Measurements from ENCODE around the gene TLK2. TPM values are rescaled to one million over a fixed set of nuclear protein-coding genes. Genes with fewer than 3 reads are reported as not detected.
"Not testable (repeated sequence)": the region's sequence is repeated elsewhere in the genome, so short reads cannot be mapped to it uniquely, and the experiment has no call there.

The TLK2 gene
- total RNA-seq, 1 donor from 2014 or later = 57.0 TPM

DNA sequence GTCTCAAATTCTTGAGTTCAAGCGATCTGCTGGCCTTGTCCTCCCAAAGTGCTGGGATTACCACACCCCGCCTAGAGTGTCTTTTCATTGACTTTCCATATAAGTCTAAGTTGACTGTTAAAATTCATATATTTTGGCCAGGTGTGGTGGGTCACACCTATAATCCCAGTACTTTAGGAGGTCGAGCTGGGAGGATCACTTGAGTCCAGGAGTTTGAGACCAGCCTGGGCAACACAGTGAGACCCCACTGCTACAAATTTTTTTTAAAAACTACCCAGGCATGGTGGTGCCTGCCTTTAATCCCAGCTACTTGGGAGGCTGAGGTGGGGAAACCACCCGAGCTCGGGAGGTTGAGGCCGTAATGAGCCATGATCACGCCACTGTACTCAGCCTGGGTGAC lies 127.0 kb downstream of the TLK2 start:
- peaks cover 77% of the 10 kb centered on the region for H3K36me3 Mint-ChIP-seq (ENCODE audit: low read depth)
- H3K27ac Mint-ChIP-seq = no peak overlapping the region
- H3K4me3 Mint-ChIP-seq = no peak overlapping the region
- H3K27me3 Mint-ChIP-seq = no peaks in the 10 kb centered on the region
- DNase-seq (no peak), ATAC-seq (ENCODE audit: low read depth) (no peak)
- CTCF ChIA-PET = no interaction called here
- peaks cover 5% of the 10 kb centered on the region for H3K4me1 Mint-ChIP-seq
- TF ChIP-seq CTCF (IDR thresholded peaks at IDR 0.05) = no peak
- no peaks in the 10 kb centered on the region for H3K9me3 Mint-ChIP-seq
- POLR2A ChIA-PET = no interaction called here
- intact Hi-C loops (cut with micrococcal nuclease) = no loop called here

DNA sequence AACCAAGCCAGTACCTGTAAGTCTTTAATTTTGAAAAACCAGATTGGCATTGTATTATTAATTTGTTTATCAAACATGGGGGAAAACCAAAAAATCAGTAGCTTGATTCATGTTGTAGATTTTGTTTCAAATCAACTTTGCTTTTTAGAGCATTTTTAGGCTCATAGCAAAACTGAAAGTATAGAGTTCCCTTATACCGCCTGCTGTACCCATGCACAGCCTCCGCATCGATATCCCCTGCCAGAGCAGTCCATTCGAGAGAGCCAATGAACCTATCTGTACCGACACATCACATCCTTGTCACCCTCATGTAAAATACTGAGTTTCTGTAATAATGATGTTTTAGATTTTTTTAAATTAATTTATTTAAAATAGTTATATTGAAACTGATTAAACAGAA lies 132.7 kb downstream of the TLK2 start:
- POLR2A ChIA-PET = no interaction called here
- intact Hi-C loops (cut with micrococcal nuclease) = no loop called here
- ATAC-seq (ENCODE audit: low read depth) = peak; percentile 78
- no peaks in the 10 kb centered on the region for H3K9me3 Mint-ChIP-seq
- H3K4me3 Mint-ChIP-seq = peak overlapping the region; percentile 12
- TF ChIP-seq CTCF (IDR thresholded peaks at IDR 0.05) = no peak
- no peak for DNase-seq
- H3K27me3 Mint-ChIP-seq = no peaks in the 10 kb centered on the region
- CTCF ChIA-PET = interaction anchor here (0.6 kb wide), 1 partner anchor 9 kb away, joined by 3 read pairs; no protein-coding TSS in a partner anchor
- H3K27ac Mint-ChIP-seq = peak overlapping the region; percentile 62
- H3K4me1 Mint-ChIP-seq = peaks cover 20% of the 10 kb centered on the region
- H3K36me3 Mint-ChIP-seq (ENCODE audit: low read depth) = peaks cover 91% of the 10 kb centered on the region

GRCh38 chr17:62611728-62612127 lies 133.1 kb downstream of the TLK2 start:
- Mint-ChIP-seq H3K27ac (peak overlapping the region; percentile 59), H3K9me3 (no peaks in the 10 kb centered on the region), H3K4me1 (peaks cover 20% of the 10 kb centered on the region), H3K4me3 (no peak overlapping the region), H3K36me3 (ENCODE audit: low read depth) (peaks cover 87% of the 10 kb centered on the region), H3K27me3 (no peaks in the 10 kb centered on the region)
- no peak for DNase-seq
- ATAC-seq (ENCODE audit: low read depth) = peak; percentile 67
- CTCF ChIA-PET = no interaction called here
- intact Hi-C loops (cut with micrococcal nuclease) = no loop called here
- TF ChIP-seq CTCF (IDR thresholded peaks at IDR 0.05) = no peak
- POLR2A ChIA-PET = no interaction called here

DNA sequence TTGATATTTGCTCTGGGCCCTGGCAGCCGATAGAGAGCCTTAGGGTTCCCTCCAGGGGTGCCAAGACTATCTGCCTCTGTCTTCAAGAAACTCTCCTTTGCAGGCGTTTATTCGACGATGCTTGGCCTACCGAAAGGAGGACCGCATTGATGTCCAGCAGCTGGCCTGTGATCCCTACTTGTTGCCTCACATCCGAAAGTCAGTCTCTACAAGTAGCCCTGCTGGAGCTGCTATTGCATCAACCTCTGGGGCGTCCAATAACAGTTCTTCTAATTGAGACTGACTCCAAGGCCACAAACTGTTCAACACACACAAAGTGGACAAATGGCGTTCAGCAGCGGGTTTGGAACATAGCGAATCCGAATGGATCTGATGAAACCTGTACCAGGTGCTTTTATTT lies 133.7 kb downstream of the TLK2 start:
- H3K27ac Mint-ChIP-seq = peak overlapping the region; percentile 59
- peaks cover 20% of the 10 kb centered on the region for H3K4me1 Mint-ChIP-seq

DNA sequence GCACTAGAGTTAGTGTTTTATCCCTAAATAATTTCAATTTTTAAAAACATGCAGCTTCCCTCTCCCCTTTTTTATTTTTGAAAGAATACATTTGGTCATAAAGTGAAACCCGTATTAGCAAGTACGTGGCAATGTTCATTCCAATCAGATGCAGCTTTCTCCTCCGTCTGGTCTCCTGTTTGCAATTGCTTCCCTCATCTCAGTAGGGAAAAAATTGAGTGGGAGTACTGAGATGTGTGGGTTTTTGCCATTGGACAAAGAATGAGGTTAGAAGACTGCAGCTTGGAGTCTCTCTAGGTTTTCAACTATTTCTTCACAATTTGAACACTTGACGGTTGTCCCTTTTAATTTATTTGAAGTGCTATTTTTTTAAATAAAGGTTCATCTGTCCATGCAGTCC lies 134.5 kb downstream of the TLK2 start:
- DNase-seq; intact Hi-C loops (cut with micrococcal nuclease); H3K4me3 Mint-ChIP-seq; POLR2A ChIA-PET; H3K27ac Mint-ChIP-seq; H3K9me3 Mint-ChIP-seq; CTCF ChIA-PET; ATAC-seq (ENCODE audit: low read depth); H3K27me3 Mint-ChIP-seq: not testable (repeated sequence)
- peaks cover 82% of the 10 kb centered on the region for H3K36me3 Mint-ChIP-seq (ENCODE audit: low read depth)
- H3K4me1 Mint-ChIP-seq = peaks cover 20% of the 10 kb centered on the region

More for the DNA sequence above, 133.7 kb downstream of the TLK2 start:
- H3K9me3 Mint-ChIP-seq; CTCF ChIA-PET; H3K27me3 Mint-ChIP-seq; intact Hi-C loops (cut with micrococcal nuclease); DNase-seq; POLR2A ChIA-PET; ATAC-seq (ENCODE audit: low read depth); H3K4me3 Mint-ChIP-seq: not testable (repeated sequence)
- peaks cover 83% of the 10 kb centered on the region for H3K36me3 Mint-ChIP-seq (ENCODE audit: low read depth)

DNA sequence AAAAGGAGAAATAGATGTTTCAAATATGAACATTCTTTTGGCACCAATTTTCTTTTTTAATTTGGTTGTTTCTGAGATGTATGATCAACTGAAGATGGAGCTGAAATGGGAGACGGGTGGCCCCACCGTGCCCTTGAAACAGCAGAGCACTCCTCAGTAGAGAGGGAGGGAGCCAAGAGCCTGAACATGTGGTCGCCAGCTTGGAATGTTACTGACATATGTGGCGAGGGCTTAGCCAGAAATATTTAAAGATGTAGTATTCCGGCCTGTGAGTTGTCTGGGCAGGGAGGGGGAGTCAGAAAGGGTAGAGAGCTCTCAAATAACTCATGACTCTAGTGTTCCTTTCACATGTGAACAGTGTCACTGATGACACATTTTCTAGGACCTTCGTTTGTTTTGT lies 135.5 kb downstream of the TLK2 start:
- Mint-ChIP-seq H3K4me1 (peaks cover 20% of the 10 kb centered on the region), H3K36me3 (ENCODE audit: low read depth) (peaks cover 74% of the 10 kb centered on the region), H3K27me3 (no peaks in the 10 kb centered on the region), H3K27ac (no peak overlapping the region), H3K9me3 (no peaks in the 10 kb centered on the region), H3K4me3 (no peak overlapping the region)
- intact Hi-C loops (cut with micrococcal nuclease) = no loop called here
- CTCF ChIA-PET = no interaction called here
- ATAC-seq (ENCODE audit: low read depth) = no peak
- POLR2A ChIA-PET = no interaction called here
- DNase-seq = no peak
- no peak for TF ChIP-seq CTCF (IDR thresholded peaks at IDR 0.05)

All from activated B cell treated with CpG ODN at 0.5 μM for 24 hours (primary cell).